Activated CD8-positive, alpha-beta memory T cell treated with anti-CD3 and anti-CD28 coated beads for 24 hours (primary cell): ENCODE data around the gene WFS1.

Experiments
- DNase-seq: peaks from one replicate; pipeline ENCODE4 v3.0.0-alpha.2; 2020

WFS1 gene, protein sequence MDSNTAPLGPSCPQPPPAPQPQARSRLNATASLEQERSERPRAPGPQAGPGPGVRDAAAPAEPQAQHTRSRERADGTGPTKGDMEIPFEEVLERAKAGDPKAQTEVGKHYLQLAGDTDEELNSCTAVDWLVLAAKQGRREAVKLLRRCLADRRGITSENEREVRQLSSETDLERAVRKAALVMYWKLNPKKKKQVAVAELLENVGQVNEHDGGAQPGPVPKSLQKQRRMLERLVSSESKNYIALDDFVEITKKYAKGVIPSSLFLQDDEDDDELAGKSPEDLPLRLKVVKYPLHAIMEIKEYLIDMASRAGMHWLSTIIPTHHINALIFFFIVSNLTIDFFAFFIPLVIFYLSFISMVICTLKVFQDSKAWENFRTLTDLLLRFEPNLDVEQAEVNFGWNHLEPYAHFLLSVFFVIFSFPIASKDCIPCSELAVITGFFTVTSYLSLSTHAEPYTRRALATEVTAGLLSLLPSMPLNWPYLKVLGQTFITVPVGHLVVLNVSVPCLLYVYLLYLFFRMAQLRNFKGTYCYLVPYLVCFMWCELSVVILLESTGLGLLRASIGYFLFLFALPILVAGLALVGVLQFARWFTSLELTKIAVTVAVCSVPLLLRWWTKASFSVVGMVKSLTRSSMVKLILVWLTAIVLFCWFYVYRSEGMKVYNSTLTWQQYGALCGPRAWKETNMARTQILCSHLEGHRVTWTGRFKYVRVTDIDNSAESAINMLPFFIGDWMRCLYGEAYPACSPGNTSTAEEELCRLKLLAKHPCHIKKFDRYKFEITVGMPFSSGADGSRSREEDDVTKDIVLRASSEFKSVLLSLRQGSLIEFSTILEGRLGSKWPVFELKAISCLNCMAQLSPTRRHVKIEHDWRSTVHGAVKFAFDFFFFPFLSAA

DNA sequence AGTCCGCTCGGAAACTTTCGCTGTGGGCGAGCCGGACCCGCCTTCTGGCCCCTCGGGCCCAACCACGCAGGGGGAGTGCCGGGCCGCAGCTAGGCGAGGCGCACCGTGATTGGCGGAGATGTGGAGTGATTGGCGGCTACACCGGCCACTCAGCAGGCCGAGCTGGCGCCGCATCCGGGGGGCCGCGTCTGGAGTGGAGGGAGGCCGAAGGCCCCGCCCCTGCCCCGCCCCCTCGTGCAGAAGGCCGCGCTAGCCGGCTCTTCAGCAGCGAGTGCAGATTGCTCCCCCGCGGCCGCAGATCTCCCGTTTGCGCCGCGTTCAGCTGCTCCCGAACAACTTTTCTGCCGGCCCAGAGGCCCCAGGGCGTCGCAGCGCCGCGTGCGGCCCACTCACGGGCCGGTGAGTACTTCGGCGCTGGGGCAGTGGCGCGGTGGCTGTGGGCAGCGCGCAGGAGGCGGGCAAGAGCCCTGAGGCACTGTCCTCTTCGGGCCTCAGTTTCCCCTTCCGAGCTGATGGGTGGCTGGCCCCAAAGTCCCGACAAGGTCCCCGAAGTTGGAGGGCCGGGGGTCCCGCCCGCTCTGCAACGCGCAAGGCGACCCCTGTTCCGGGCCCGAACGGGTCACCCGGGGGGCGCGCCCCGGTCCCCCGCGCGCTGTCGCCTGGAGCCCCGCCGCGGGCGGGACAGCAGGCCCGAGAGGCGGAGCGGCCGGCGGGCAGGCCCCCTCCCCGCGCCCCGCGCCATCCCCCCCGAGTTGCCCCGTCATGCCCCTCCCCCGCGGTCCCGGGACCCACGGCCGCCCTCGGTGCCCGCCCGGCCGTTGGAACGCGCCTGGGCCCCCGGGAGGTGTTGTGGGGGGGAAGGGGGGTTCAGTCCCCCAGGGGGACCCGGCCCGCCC, at the start of gene WFS1:
WFS1 (plus strand) TSS at position 235 of the 896 bp plus-strand sequence. CDS start 7,606 bp downstream, outside the sequence.
- peak; percentile 99 for DNase-seq

DNA sequence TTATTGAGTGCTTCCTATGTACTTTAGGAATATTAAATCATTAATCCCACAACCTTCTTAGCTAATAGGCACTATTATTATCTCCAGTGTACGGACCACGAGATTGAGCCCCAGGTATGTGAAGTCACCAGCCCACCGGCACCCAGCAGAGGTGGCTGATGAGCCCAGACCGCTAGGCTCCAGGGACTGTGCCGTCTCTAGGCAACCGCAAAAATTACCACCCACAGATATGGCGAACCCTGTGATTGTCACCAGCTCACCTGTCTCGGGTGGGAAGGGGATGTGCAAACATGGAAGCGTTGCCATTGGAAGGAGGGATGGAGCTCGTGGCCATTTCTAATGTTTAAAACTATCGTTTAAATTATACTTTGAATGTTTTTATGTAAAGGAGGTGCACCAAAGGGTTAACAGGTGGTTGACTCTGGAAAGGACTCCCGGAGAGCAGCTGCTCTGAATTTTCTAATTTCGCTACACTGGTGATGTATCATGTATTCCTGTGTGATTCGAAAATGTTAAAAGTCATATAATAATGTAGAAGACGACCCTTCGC, 48.3 kb upstream of the WFS1 start:
- peak; percentile 35 for DNase-seq

DNA sequence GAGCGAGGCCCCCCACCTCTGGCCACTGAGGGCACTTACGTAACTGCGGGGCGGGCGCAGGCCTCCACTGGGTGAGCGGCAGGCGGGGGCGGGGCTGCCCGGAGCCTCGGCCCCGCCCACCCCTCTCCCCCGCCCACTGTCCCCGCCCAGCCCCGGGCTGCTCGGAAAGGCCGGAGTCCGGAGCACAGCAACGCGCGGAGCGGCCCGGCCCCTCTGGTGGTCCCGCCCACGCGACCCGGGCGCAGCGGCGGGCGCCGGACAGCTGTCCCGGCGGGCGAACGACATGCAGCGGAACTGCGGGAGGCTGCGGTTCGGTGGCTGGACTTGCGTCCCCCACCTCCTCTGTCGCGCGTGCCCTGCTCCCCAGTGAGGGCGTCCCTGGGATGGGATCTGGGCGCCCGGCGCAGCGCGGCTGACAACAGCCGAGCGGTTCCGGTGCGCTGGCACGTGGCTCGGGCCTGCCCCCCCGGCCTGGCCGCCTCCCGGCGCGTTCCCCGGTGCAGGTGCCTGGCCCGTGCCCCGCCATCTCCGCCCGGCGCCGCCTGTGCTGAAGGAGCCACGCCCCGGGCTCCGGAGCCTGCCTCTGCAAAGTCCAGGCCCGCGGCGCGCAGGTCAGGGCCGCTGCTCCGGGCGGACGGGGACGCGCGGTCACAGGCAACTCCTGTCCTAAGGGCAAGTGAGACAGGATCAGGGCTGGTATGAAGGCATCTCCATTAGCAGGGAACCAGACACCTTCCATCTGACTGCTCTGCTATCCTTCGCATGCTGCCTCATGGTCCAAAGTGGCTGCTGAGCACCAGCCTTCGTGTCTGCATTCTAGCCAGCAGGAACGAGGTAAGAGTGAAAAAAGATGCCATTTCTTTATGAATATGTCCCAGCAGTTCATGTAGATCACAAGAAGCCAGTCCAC, 47.5 kb upstream of the WFS1 start:
- DNase-seq, result peak; percentile 64

DNA sequence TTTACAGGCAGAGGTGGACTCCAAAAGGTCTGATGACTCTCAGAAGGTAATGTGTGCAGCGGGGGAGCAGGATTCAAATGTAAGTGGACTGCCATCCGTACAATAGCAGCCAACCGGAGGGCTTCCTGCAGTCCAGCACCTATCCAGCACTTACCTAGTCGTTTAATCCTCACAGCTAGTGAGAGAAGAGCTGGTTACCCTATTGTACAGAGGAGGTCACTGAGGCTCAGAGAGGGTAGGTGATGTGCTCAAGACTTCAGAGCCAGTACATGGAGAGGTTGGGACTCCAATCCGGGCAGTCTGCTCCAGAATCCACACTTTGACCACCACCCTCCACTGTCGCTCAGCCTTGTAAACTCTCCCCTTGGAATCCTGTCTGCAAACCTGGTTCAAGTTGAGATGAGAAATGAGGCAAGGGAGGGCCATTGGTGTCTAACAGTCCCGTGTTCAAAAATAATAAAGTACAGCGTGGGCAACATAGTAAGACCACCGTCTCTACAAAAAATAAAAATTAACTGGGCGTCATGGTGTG, 46.8 kb upstream of the WFS1 start:
- DNase-seq, result peak; percentile 51

DNA sequence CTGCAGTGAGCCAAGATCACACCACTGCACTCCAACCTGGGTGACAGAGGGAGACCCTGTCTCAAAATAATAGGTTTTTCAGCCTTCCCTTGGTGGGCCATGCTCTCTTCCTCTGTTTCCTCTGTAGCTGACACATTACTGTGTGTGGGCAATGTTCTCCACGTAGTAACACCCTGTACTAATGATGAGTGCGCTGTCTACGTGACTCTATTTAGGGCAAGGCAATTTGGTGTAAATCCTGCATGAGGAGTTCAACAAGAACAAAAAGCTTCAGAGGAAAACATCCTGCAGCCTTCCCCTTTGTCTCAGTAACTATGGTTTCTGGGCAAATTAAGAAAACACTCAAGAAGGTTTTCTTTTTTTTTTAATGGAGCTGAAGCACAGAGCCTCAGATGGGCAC, 44.9 kb upstream of the WFS1 start:
- DNase-seq, result peak; percentile 21

DNA sequence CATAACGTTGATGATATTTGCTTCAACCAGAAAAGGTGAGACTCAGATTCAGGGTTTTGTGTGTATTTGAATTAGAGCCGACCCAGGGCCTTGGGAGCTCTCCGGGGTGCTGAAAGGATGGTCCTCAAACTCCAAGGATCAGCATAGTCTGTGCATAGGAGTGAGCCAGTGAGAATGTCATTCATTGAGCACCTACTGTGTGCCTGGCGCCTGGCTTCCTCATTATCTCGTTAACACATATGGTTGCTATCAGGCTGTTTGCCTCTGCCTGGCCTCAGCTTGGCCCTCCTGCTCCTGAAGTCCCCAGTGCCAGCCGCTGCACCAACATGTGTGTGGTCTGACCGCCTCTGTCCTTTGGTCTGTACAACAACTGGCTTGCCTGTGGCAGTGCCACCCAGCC, 44.2 kb upstream of the WFS1 start:
- peak; percentile 53 for DNase-seq

DNA sequence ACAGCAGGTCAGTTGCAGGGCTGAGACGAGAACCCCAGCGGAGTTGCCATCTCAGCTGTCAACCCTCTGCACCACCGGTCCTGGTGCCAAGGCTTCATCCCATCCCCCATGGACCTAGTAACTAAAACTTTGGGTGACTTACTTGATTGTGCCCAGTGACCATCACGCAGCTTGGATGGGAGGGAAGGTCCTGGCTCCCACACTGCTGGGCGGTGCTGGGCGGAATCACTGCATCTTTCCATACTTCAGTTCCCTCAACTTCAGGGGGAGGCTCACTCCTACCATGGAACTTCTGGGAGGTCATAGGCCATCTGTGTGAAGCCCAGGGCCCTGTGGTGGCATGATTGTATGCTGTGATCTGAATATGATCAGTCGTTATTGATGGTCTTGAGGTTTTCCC, 43.1 kb upstream of the WFS1 start:
- DNase-seq, result no peak

DNA sequence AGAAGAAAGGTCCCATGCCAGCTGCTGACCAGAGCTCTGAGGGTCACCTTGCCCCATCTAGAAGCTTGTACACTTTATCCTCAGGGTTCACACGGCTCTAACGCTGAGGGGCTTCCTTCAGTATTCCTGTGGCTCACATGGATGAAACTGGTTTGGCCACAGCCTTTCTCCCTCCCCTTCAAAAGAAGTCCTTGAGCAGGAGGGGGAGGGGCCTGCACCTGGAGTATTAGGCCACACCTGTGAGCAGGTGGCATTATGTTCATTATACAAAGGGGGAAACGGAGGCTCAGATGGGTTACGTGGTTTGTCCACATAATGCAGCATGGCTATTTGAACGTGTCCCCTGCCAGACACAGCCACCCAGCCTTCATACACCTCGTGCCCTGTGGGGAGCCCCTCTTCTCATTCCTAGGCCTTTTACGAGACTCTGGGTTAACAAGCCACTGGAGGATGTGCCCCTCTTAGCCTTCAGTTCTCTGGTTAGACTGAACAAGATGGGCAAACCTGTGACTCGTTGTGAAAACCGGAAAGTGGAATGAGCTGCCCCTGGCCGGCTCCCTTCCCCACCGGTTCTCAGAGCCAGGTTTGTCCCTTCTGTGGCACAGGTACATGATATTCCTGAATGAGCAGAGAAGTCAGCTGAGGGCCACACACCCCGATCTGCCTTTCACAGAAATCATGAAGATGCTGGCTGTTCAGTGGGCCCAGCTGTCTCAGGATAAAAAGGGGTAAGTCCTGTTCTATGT, 42.1 kb upstream of the WFS1 start:
- DNase-seq, result peak; percentile 43

DNA sequence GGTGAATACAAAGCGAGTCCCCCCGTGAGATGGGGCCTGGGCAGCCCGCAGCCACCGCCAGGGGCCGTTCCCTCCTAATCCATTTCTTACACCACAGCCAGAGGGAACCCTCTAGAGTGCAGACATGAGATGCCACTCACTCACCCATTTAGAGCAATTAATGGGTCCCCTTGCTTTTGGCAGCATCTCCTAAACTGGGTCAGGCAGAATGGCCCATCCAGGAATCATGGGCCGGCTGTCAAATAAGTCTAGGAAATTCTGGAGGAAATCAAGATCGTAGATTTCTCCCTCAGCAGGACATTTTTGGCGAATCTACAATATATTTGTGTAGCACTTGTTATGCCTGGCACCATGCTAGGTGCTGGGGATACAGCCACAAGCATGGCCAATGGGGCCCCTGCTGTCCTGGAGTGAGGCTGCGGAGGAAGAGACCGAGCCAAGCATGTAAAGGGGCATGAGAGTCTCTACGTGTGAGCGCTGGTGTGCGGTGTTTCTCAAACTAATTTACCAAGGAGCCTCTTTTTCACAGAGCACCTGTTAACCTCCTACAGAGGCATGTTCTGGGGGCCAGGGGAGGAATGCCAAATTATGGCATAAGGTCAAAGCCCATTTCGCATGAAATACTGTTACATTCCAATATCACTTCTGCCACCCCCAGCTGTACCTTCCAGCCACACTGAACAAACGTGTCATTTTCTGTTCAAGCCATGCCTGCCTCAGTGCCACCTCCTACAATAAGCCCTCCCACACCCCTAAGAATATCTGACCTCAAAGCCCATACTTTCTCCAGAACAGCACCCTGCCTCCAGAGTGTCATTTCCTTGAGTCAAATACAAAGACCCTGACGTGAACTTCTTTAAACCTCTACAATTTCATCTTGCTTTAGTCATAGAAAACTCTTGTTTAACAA, 41.2 kb upstream of the WFS1 start:
- DNase-seq, result peak; percentile 17

DNA sequence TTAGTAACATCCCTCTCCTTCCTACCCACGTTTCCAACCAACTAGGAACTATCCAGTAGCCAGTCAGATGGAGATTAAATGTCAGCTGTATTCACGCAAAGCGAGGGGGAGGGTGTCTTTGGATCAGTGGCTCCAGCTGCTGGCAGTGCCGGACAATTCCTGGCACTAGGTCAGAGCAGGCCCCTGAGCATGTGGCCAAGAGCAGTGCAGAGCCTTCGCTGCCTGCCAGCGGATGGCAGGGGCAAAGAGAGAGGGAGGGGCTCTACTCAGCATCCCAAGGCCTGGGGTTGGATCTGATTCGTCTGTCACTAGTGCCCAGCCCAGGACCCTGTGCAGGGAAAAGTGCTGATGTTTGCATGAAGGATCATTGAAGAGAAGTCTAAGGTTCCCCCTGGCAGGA, 40.6 kb upstream of the WFS1 start:
- peak; percentile 26 for DNase-seq

DNA sequence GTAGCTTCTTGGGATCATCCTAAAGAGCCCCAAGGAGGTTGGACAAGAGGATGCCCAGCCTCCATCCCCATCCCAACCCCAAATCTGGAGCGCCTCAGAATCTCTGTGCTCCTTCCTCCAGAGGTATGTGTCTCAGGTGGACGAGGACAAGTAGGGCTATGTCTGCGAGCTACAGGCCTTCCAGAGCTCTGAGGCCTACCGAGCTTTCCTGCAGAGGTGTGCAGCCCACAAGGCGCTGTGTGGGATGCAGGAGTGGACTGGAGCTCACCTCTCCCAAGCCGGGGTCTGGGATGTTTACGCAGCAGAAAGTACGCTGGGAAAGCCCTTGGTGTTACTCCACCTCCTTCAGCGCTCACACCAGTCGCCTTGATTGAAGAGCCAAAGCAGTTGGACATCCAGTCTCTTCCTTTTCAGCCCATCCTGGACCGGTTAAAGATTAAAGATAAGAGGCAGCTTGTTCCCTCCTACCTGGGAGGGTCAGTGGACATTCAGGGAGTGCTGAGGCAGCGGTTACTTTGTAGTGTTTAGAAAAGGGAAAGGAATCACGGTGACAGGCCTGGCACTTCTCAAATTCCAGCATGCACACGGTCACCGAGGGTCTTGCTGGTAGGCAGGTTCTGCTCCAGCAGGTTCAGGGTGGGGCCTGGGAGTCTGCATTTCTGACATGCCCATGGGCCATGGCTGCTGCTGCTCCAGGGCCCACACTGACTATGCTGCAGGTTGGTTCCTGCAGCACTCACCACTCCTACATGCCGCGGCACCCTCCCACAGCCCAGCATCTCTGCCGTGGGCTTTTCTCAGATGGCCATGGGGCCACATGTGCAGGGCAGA, 39.8 kb upstream of the WFS1 start:
- DNase-seq, result peak; percentile 30

DNA sequence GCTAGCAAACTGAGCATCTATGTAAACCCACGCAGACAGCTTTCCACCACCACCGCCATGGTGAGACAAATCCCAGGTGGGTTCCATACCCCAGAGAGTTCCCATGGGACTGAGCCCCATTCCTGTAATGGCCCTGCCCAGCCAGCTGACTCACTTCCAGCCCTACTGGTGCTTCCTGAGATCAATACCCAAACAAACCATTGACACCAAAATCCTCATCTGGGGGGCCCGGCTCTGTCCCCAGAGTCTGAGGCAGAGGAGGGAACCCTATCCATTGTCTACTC, 39.2 kb upstream of the WFS1 start:
- peak; percentile 44 for DNase-seq

DNA sequence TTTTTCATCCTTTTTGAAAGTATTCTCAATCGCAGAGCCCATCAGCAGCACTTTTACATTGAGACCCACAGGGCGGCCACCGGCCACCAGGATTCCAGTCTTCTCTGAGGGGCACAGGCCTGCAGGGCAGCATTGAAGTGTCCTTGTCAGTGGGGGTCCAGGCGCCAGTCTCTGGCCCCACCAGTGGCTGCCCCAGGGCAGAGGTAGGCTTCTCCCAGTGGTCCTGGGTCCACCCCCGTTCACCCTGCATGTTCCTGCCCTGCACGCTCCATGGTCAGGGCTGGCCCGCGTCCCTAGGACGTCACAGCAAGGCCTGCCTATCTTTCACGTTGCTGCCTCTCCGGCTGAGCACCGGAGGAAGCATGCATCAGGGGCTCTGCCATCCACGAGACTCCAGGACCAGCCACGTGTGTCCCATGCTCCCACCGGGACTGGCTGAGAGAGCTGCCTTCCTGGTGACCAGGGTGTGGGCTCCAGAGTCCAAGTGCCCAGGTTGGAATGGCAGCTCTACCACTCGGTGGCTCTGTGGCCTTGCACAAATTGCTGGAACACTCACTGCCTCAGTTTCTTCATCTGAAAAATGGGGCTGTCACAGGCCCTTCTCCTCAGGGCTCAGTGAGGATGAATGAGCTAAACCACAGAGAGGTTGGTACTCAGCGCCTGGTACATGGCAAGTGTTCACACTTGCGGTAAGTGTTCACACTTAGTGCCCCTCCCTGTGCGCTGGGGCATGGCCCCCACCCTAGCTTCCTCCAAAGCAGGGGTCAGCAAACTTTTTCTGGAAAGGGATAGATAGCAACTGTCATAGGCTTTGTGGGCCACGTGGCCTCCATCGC, 38.6 kb upstream of the WFS1 start:
- DNase-seq, result peak; percentile 48

DNA sequence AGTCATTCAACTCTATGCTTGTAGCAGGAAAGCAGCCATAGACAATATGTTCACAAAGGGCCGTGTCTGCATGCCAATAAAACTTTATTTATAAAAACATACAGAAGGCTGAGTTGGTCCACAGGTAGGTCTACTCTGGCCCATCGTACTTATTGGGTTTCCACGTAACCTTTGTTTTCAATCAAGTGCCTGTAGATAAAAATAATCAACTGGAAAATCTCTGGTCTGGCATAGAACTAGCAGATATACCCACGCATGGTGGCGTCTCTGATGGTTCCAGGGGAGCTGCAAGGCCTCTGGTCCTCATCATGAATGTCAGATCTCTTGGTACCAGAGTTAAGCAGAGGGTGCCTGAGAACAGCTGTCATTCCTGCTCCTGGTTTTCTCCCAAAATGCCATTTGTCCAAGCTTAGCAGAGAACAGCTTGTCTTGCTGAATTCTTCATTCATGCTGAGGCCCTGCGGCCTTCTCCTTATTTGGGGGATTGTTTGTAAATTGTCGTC, 37.9 kb upstream of the WFS1 start:
- no peak for DNase-seq

DNA sequence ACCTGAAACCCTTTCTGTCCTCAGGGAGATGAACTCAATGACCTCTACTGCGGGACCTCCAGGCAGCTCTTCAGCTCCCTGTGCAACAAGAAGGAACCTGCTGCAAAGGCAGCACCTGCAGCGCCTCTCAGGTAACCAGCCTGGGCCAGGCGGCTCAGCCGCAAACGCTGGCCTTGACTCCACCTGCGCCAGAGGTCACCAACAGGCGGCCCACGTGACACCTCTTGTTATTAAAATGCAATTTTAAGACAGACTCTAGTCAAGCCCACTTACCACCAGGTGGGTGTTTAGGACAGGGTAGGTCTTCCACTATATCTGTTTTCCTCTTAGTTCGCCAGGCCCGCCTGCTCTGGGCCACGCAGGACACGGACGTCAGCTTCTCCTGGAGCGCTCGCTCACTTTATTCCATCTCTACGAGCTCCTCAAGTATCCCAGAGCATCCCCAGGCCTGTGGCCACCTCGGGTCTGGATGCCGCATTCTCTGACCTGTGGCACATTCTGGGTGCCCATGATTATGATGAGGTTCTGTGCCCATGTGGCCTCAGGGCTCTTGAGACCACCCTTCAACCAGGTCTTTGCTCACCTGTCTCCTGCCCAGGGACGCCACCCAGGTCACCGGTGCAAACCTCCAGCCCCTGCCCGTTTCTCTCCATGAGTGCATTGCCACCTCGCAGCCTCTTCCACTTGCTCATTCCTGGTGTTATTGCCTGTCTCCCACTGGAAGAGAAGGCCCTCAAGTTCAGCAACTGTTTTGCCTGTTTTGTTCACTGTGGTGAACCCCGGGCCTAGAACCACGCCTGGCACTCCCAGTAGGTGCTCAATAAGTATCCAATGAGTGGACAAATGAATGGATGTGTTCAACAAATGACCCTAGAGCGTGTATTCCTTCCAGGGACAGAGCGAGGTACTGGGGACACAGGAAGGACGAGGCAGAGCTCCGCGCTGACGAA, 36.5 kb upstream of the WFS1 start:
- DNase-seq, result peak; percentile 33

DNA sequence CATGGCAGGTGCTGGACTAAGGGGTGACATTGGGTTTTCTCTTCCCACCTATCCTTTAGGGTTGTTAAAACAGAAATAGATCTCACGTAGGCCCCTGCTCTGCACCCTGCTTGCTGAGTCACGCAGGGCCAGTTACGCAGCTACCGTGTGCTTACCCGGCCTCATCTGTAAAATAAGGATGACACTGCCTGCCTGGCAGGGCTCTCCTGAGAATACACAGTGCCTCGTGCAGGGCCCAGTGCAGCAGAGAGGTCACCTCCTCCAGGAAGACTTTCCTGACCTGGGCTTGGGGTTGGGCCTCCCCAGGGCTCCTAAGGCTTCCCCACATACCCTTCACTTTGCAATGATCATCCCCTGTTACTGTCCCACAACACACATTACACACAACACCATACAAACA, 35.7 kb upstream of the WFS1 start:
- DNase-seq, result no peak
